H9 (cell line): ENCODE data around the gene DOC2A. TPM values are rescaled to one million over a fixed set of nuclear protein-coding genes. Genes with fewer than 3 reads are reported as not detected.

Experiments
- DNase-seq: peaks from one replicate; pipeline ENCODE4 v3.0.0-alpha.2; 2017
- H2AFZ ChIP-seq: one replicate; pipeline ENCODE4 v1.6.1; 2013; ENCODE audit warnings: mild to moderate bottlenecking, low read length, control low read depth, moderate library complexity
- H2AK5ac ChIP-seq: 2 replicates; pipeline ENCODE4 v1.6.1; 2013; ENCODE audit warnings: low read length, control low read depth, mixed read lengths; ENCODE audit not compliant: insufficient read length
- H2BK120ac ChIP-seq: one replicate; pipeline ENCODE4 v1.6.1; 2013; ENCODE audit warnings: low read depth, mild to moderate bottlenecking, low read length, control low read depth, inconsistent platforms; ENCODE audit not compliant: poor library complexity, severe bottlenecking
- H2BK12ac ChIP-seq: 2 replicates; pipeline ENCODE4 v1.6.1; 2013; ENCODE audit warnings: low read length, control low read depth, mixed read lengths, low read depth; ENCODE audit not compliant: insufficient read length
- H2BK15ac ChIP-seq: 2 replicates; pipeline ENCODE4 v1.6.1; 2013; ENCODE audit warnings: low read depth, low read length, control low read depth
- H2BK20ac ChIP-seq: one replicate; pipeline ENCODE4 v1.6.1; 2013; ENCODE audit warnings: low read depth, mild to moderate bottlenecking, low read length, control low read depth, inconsistent platforms; ENCODE audit not compliant: poor library complexity, severe bottlenecking
- H2BK5ac ChIP-seq: 2 replicates; pipeline ENCODE4 v1.6.1; 2013; ENCODE audit warnings: low read length, control low read depth, mixed read lengths; ENCODE audit not compliant: insufficient read length
- H3K14ac ChIP-seq: 2 replicates; pipeline ENCODE4 v1.6.1; 2013; ENCODE audit warnings: low read length, control low read depth; ENCODE audit not compliant: insufficient read depth
- H3K18ac ChIP-seq: 2 replicates; pipeline ENCODE4 v1.6.1; 2013; ENCODE audit warnings: low read depth, mild to moderate bottlenecking, mixed read lengths, low read length, control low read depth; ENCODE audit not compliant: insufficient read length
- H3K23ac ChIP-seq: 2 replicates; pipeline ENCODE4 v1.6.1; 2013; ENCODE audit warnings: low read length, control low read depth, mixed read lengths, low read depth; ENCODE audit not compliant: insufficient read length
- H3K23me2 ChIP-seq: 2 replicates; pipeline ENCODE4 v1.6.1; 2013; ENCODE audit warnings: low read depth, mild to moderate bottlenecking, mixed read lengths, low read length, control low read depth; ENCODE audit not compliant: insufficient read length, poor library complexity, severe bottlenecking
- H3K27ac ChIP-seq: 2 replicates; pipeline ENCODE4 v1.5.1; 2013; ENCODE audit warnings: low read length, control low read depth, mixed read lengths, low read depth; ENCODE audit not compliant: insufficient read length
- H3K27me3 ChIP-seq: 2 replicates; pipeline ENCODE4 v1.6.1; 2013; ENCODE audit warnings: low read length, control low read depth, inconsistent platforms; ENCODE audit not compliant: insufficient read depth
- H3K4ac ChIP-seq: 2 replicates; pipeline ENCODE4 v1.6.1; 2013; ENCODE audit warnings: low read depth, mild to moderate bottlenecking, control low read depth, inconsistent platforms, low read length, moderate library complexity
- H3K4me1 ChIP-seq: 2 replicates; pipeline ENCODE4 v1.6.1; 2013; ENCODE audit warnings: low read length, control low read depth, inconsistent platforms; ENCODE audit not compliant: insufficient read depth
- H3K4me2 ChIP-seq: 2 replicates; pipeline ENCODE4 v1.6.1; 2013; ENCODE audit warnings: low read length, control low read depth, mixed read lengths; ENCODE audit not compliant: insufficient read length, insufficient read depth
- H3K56ac ChIP-seq: 2 replicates; pipeline ENCODE4 v1.6.1; 2013; ENCODE audit warnings: low read depth, mild to moderate bottlenecking, mixed read lengths, low read length, control low read depth; ENCODE audit not compliant: insufficient read length
- H3K79me1 ChIP-seq: 2 replicates; pipeline ENCODE4 v1.6.1; 2013; ENCODE audit warnings: low read depth, mild to moderate bottlenecking, moderate library complexity, low read length, control low read depth, inconsistent platforms; ENCODE audit not compliant: insufficient read depth, poor library complexity, severe bottlenecking
- H3K79me2 ChIP-seq: 2 replicates; pipeline ENCODE4 v1.6.1; 2013; ENCODE audit warnings: low read length, control low read depth, inconsistent platforms; ENCODE audit not compliant: insufficient read depth
- H3K9ac ChIP-seq: 2 replicates; pipeline ENCODE4 v1.6.1; 2013; ENCODE audit warnings: low read length, control low read depth, mixed read lengths; ENCODE audit not compliant: insufficient read length; ENCODE audit errors: extremely low read depth
- H3K9me3 ChIP-seq: one replicate; pipeline ENCODE4 v1.6.1; 2013; ENCODE audit warnings: low read depth, low read length, inconsistent platforms; ENCODE audit not compliant: control insufficient read depth
- H3T11ph ChIP-seq: one replicate; pipeline ENCODE4 v1.6.1; 2013; ENCODE audit warnings: mild to moderate bottlenecking, low read length, control low read depth, inconsistent platforms
- H4K20me1 ChIP-seq: one replicate; pipeline ENCODE4 v1.6.1; 2013; ENCODE audit not compliant: control insufficient read depth, insufficient read length, insufficient read depth
- H4K5ac ChIP-seq: 2 replicates; pipeline ENCODE4 v1.6.1; 2013; ENCODE audit warnings: low read depth, mild to moderate bottlenecking, mixed read lengths, low read length, control low read depth; ENCODE audit not compliant: insufficient read length
- H4K8ac ChIP-seq: replicated peaks from 2 replicates; pipeline ENCODE4 v1.6.1; 2013; ENCODE audit warnings: low read length, control low read depth, mixed read lengths, low read depth; ENCODE audit not compliant: insufficient read length
- H4K91ac ChIP-seq: 2 replicates; pipeline ENCODE4 v1.6.1; 2013; ENCODE audit warnings: low read depth, mild to moderate bottlenecking, moderate library complexity, mixed read lengths, low read length, control low read depth; ENCODE audit not compliant: insufficient read length
- H3K27ac Mint-ChIP-seq, 3 experiments: 2 replicates in 2 of 3; 3 replicates in 1 of 3; pipeline ENCODE4 v1.8.0; 2020 to 2021; ENCODE audit warnings: mixed read lengths in 3 of 3, mild to moderate bottlenecking in 1 of 3, moderate library complexity in 1 of 3
- H3K27me3 Mint-ChIP-seq: 2 replicates; pipeline ENCODE4 v1.8.0; 2021; ENCODE audit warnings: low read depth, mild to moderate bottlenecking, moderate library complexity, mixed read lengths
- H3K36me3 Mint-ChIP-seq, 3 experiments: 2 replicates in 2 of 3; 3 replicates in 1 of 3; pipeline ENCODE4 v1.8.0; 2020 to 2021; ENCODE audit warnings: low read depth in 3 of 3, mixed read lengths in 3 of 3; ENCODE audit not compliant: insufficient read depth in 1 of 3
- H3K4me1 Mint-ChIP-seq, 2 experiments: 2 replicates each; pipeline ENCODE4 v1.8.0; 2020; ENCODE audit warnings: mixed read lengths in 2 of 2
- H3K4me3 Mint-ChIP-seq, 2 experiments: 2 replicates in 1 of 2; 3 replicates in 1 of 2; pipeline ENCODE4 v1.8.0; 2020 to 2021; ENCODE audit warnings: mild to moderate bottlenecking in 2 of 2, mixed read lengths in 2 of 2, moderate library complexity in 1 of 2
- H3K9me3 Mint-ChIP-seq, 2 experiments: 2 replicates in 1 of 2; 3 replicates in 1 of 2; pipeline ENCODE4 v1.8.0; 2020; ENCODE audit warnings: mild to moderate bottlenecking in 2 of 2, mixed read lengths in 2 of 2, moderate library complexity in 1 of 2
- CTCF ChIP-seq: fragments of 200-600 bp; sonication (generic); conservative IDR thresholded peaks from 3 replicates; pipeline ENCODE4 v1.8.0; 2021; ENCODE audit warnings: antibody characterized with exemption, mild to moderate bottlenecking
- WGBS: extraction: QIAGEN DNeasy Blood & Tissue Kit; methylation state at CpG from one replicate; pipeline ENCODE4 v1.1.7; 2013; ENCODE audit warnings: missing lambda C conversion rate, low lambda C conversion rate, mixed read lengths; ENCODE audit not compliant: insufficient read length; ENCODE audit errors: extremely low coverage; 5-methylcytosine and 5-hydroxymethylcytosine counted together
- total RNA-seq: library from RNA; stranded (reverse); gene quantifications from 2 replicates; pipeline ENCODE4 v1.2.1, GENCODE V29; 2021

DOC2A gene
- total RNA-seq, 1 experiment from 2014 or later: 12.2 TPM

GRCh38 chr16:29999605-30000004, 11.2 kb downstream of the DOC2A start:
- peaks cover 14% of the 10 kb centered on the region for H3K23me2 ChIP-seq

More at GRCh38 chr16:29999605-30000004, 11.2 kb downstream of the DOC2A start:
- Mint-ChIP-seq H3K27me3 (no peaks in the 10 kb centered on the region; the same call in 1 of the 2 replicates), H3K4me1 (peaks cover 10 to 32% of the 10 kb centered on the region in 2 experiments), H3K27ac (0 out of 7 replicates have a peak overlapping the region, but pooled peaks of 1 of the 3 experiments have one; percentile 34), H3K36me3 (peaks cover 27 to 52% (median 29%) of the 10 kb centered on the region in 3 experiments), H3K9me3 (no peaks in the 10 kb centered on the region; a peak in 1 of 5 replicates), H3K4me3 (peak overlapping the region in 1 of 2 experiments; percentile 38; a peak in 1 of 5 replicates)
- Histone ChIP-seq H4K5ac (no peak overlapping the region), H2BK15ac (no peak overlapping the region), H3K79me1 (no peaks in the 10 kb centered on the region), H3T11ph (no peak overlapping the region), H4K91ac (no peak overlapping the region), H2AK5ac (no peak overlapping the region), H3K4me2 (no peak overlapping the region), H3K9me3 (no peaks in the 10 kb centered on the region), H4K20me1 (no peaks in the 10 kb centered on the region), H3K27ac (no peak overlapping the region), H2BK12ac (no peak overlapping the region), H3K56ac (no peak overlapping the region), H2AFZ (no peak overlapping the region), H3K23ac (no peak overlapping the region), H3K4ac (no peak overlapping the region), H3K4me1 (0 out of 2 replicates have a peak, but pooled peaks cover 2% of the 10 kb centered on the region), H3K27me3 (no peaks in the 10 kb centered on the region), H3K14ac (no peak overlapping the region), H3K79me2 (no peaks in the 10 kb centered on the region; the same call in 1 of the 2 replicates), H4K8ac (no peak overlapping the region), H2BK5ac (no peak overlapping the region), H3K9ac (no peak overlapping the region), H3K18ac (no peak overlapping the region), H2BK20ac (no peak overlapping the region), H2BK120ac (no peak overlapping the region)
- no peak for DNase-seq
- TF ChIP-seq CTCF: no peak
- WGBS: no CpG with 5 or more reads among the region's 6 CpGs
